BLaER1 (cell line): ENCODE data around the gene PTH1R.
"Not testable (repeated sequence)": the region's sequence is repeated elsewhere in the genome, so short reads cannot be mapped to it uniquely, and the experiment has no call there.

Experiments used
- H3K27ac ChIP-seq: shearing (Covaris generic); formaldehyde crosslinking; 2 replicates; pipeline ENCODE4 v1.8.1; 2022
- H3K27me3 ChIP-seq: shearing (Covaris generic); formaldehyde crosslinking; 2 replicates; pipeline ENCODE4 v1.8.1; 2022
- H3K36me3 ChIP-seq: shearing (Covaris generic); formaldehyde crosslinking; 2 replicates; pipeline ENCODE4 v1.8.1; 2022
- H3K4me1 ChIP-seq: shearing (Covaris generic); formaldehyde crosslinking; 2 replicates; pipeline ENCODE4 v1.8.1; 2022
- H3K4me2 ChIP-seq: shearing (Covaris generic); formaldehyde crosslinking; 2 replicates; pipeline ENCODE4 v1.8.1; 2022
- H3K4me3 ChIP-seq: shearing (Covaris generic); formaldehyde crosslinking; 2 replicates; pipeline ENCODE4 v1.8.1; 2022
- H3K9ac ChIP-seq: shearing (Covaris generic); formaldehyde crosslinking; 2 replicates; pipeline ENCODE4 v1.8.1; 2022
- H3K9me3 ChIP-seq: shearing (Covaris generic); formaldehyde crosslinking; 2 replicates; pipeline ENCODE4 v1.8.1; 2022
- H4K20me1 ChIP-seq: shearing (Covaris generic); formaldehyde crosslinking; 2 replicates; pipeline ENCODE4 v1.8.1; 2022
- Cebpa-rat ChIP-seq: shearing (Covaris generic); IDR thresholded peaks from 2 replicates; pipeline ENCODE4 v1.8.1; 2022

The PTH1R gene

DNA sequence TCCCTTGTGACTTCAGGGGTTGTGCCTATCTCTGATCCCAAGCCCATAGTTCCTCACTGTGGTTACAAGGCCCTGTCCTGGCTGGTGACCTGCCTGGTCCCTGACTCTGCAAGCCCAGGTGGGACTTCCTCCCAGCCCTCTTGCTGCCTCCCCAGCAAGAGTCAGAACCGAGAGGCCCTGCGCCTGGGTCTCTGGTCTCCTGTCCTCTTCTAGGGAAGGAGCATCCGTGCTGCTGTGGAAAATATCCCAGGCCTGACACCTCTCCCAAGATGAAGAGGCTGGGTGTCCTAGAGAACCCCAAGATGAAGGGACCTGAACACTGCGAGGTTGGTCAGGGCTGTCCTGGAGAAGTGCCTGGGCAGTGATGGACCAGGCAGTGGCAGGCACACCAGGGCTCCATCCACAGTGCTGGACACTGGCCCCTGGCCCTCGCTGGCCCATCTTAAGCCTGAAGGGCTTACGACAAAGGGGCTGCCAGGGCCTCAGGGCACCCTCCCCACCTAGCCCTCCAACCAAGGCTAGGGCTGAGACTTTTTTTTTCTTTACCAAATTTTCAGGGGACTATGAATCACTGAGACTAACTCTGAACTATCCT lies 32.7 kb downstream of the PTH1R start:
- peaks cover 25% of the 10 kb centered on the region for H3K4me1 ChIP-seq
- no peak for TF ChIP-seq Cebpa-rat
- no peaks in the 10 kb centered on the region for H3K9me3 ChIP-seq
- H3K27me3 ChIP-seq = no peaks in the 10 kb centered on the region
- no peak overlapping the region for H3K4me3 ChIP-seq
- H4K20me1 ChIP-seq = no peaks in the 10 kb centered on the region
- peaks cover 10% of the 10 kb centered on the region for H3K36me3 ChIP-seq
- H3K4me2 ChIP-seq = peak overlapping the region; percentile 70
- H3K27ac ChIP-seq = peak overlapping the region; percentile 73
- H3K9ac ChIP-seq = 0 out of 2 replicates have a peak overlapping the region, but pooled peaks have one; percentile 57

DNA sequence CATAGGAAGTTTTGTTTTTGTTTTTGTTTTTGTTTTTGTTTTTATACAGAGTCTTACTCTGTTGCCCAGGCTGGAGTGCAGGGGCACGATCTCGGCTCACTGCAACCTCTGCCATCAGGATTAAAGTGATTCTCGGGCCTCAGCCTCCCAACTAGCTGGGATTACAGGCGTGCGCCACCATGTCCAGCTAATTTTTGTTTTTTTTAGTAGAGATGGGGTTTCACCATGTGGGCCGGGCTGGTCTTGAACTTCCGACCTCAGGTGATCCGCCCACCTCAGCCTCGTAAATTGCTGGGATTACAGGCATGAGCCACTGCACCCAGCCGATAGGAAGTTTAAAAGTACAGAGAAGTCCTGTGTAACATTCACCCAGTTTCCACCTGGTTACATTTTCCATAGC lies 33.4 kb downstream of the PTH1R start:
- not testable (repeated sequence) for H3K27ac ChIP-seq, H3K4me3 ChIP-seq, H3K4me2 ChIP-seq, H3K9ac ChIP-seq, H3K9me3 ChIP-seq, H3K36me3 ChIP-seq, H3K27me3 ChIP-seq, H4K20me1 ChIP-seq
- H3K4me1 ChIP-seq = peaks cover 25% of the 10 kb centered on the region

DNA sequence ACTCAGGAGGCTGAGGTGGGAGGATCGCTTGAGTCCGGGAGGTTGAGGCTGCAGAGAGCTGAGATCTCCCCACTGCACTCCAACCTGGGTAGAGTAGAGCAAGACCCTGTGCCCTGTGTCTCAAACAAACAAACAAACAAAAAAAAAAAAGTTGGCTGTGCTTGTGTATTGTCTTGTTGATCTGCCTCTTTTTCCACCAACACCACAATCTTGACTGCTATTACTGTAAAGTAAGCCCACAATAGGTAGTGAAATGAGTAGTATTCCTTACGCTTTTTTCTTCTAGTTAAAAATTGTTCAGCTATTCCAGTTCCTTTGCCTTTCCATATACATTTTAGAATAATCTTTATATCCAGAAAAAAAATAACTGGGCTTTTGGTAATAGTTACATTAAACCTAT lies 35.5 kb downstream of the PTH1R start:
- peaks cover 3% of the 10 kb centered on the region for H3K9me3 ChIP-seq
- H3K9ac ChIP-seq = no peak overlapping the region
- H3K4me1 ChIP-seq = peaks cover 25% of the 10 kb centered on the region
- TF ChIP-seq Cebpa-rat = no peak
- peaks cover 26% of the 10 kb centered on the region for H3K36me3 ChIP-seq
- H3K27ac ChIP-seq = no peak overlapping the region
- no peaks in the 10 kb centered on the region for H3K27me3 ChIP-seq
- H3K4me3 ChIP-seq = no peak overlapping the region
- H4K20me1 ChIP-seq = no peaks in the 10 kb centered on the region
- no peak overlapping the region for H3K4me2 ChIP-seq

DNA sequence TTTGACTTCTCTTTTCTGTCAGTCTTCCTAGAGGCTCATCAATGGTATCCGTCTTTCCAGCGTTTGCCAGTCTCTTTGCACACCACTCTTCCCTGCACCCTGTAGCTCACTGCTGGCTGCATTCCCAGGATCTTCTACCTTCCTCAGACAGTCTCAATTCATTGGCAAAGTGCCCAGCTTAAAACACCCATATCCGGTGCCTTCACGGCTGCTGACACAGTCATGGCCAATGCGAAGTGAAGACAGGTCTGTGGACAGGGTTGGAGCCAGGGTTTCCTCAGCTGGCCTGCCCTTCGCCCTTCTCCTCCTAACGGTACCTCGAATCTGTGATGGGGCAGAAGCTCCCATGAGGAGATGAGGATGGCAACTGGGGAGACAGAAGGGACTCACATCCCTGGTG lies 36.1 kb downstream of the PTH1R start:
- Histone ChIP-seq H3K27ac (no peak overlapping the region), H3K4me1 (peaks cover 18% of the 10 kb centered on the region), H3K9ac (no peak overlapping the region), H3K27me3 (no peaks in the 10 kb centered on the region), H3K4me2 (no peak overlapping the region), H3K4me3 (no peak overlapping the region), H3K9me3 (peaks cover 10% of the 10 kb centered on the region), H3K36me3 (peaks cover 33% of the 10 kb centered on the region), H4K20me1 (no peaks in the 10 kb centered on the region)
- no peak for TF ChIP-seq Cebpa-rat

DNA sequence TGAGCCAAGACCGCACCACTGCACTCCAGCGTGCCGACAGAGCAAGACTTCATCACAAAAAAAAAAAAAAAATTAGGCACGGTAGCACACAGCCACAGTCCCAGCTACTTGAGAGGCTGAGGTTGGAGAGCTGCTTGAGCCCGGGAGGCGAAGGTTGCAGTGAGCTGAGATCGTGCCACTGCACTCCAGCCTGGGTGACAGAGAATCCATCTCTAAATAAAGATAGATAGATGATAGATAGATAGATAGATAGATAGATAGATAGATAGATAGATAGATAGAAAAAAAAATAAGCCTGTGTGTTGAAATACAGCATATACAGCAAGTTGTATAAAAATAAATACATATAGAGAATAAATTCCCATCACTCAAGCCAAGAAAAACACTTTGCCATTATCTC lies 37.3 kb downstream of the PTH1R start:
- TF ChIP-seq Cebpa-rat = no peak
- no peak overlapping the region for H3K27ac ChIP-seq
- H3K4me3 ChIP-seq = no peak overlapping the region
- peaks cover 45% of the 10 kb centered on the region for H3K36me3 ChIP-seq
- no peak overlapping the region for H3K4me2 ChIP-seq
- H4K20me1 ChIP-seq = no peaks in the 10 kb centered on the region
- H3K27me3 ChIP-seq = no peaks in the 10 kb centered on the region
- H3K9ac ChIP-seq = no peak overlapping the region
- peaks cover 6% of the 10 kb centered on the region for H3K4me1 ChIP-seq
- H3K9me3 ChIP-seq = peaks cover 22% of the 10 kb centered on the region

DNA sequence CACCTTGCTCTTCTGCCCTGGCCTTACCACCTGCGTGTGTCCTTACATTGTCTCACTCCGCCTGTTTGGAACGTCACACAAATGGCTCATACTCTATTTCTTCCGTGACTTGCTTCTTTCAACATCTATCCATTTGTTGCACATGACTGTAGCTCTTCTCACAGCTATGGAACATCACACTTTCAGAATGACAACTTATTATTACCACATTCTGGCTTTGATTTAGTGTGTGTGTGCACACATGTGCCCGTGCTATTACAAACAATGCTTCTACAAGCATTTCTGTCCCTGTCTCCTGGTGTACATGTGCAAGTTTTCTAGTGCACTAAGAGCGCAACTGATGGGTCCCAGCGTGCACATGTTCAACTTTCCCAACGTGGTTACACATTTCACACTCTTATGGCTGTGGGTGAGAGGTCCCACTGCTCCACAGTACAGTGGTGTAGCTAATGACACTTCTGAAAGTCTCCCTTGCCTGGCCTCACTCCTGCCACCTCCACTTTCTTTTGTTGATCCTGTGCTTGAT lies 37.8 kb downstream of the PTH1R start:
- H3K36me3 ChIP-seq = peaks cover 50% of the 10 kb centered on the region
- no peak overlapping the region for H3K4me3 ChIP-seq
- no peak for TF ChIP-seq Cebpa-rat
- H3K27me3 ChIP-seq = no peaks in the 10 kb centered on the region
- no peak overlapping the region for H3K27ac ChIP-seq
- no peak overlapping the region for H3K9ac ChIP-seq
- H3K4me2 ChIP-seq = no peak overlapping the region
- no peaks in the 10 kb centered on the region for H4K20me1 ChIP-seq
- H3K9me3 ChIP-seq = peaks cover 22% of the 10 kb centered on the region
- peaks cover 1% of the 10 kb centered on the region for H3K4me1 ChIP-seq

DNA sequence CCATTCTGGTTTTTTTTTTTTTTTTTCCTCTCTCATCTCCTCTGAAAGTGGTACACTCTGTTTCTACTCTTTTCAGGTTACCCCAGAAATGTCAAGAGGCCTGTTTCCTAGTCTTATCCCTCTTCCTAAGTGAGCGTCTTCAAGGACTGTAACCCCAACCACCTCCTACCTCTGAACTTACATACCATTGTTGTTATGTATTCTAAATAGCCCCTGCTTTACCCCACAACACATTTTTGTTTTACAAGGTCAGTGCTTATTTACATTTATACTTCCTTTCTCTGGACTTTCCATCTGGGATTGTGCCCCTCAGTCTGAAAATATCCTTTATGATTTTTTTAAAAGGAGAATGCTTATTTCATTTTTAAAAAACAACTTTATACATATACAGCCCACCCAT lies 38.8 kb downstream of the PTH1R start:
- no peak overlapping the region for H3K27ac ChIP-seq
- no peak overlapping the region for H3K4me2 ChIP-seq
- H3K9me3 ChIP-seq = peaks cover 22% of the 10 kb centered on the region
- no peaks in the 10 kb centered on the region for H3K4me1 ChIP-seq
- peaks cover 59% of the 10 kb centered on the region for H3K36me3 ChIP-seq
- H3K9ac ChIP-seq = no peak overlapping the region
- TF ChIP-seq Cebpa-rat = no peak
- no peak overlapping the region for H3K4me3 ChIP-seq
- H4K20me1 ChIP-seq = no peaks in the 10 kb centered on the region
- no peaks in the 10 kb centered on the region for H3K27me3 ChIP-seq

DNA sequence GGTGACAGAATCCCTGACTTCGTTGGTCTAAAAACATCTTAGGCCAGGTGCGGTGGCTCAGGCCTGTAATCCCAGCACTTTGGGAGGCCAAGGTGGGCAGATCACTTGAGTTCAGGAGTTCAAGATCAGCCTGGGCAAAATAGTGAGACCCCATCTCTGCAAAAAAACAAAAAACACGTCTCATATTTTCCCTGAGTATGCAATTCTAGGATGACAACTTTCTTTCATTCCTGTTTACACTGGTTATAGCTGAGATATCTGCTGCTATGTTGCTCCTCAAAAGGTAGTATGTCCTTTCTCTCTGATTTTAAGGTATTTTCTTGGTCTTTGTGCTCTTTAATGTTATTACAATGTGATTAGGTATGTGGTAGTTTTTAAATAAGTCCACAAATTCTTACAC lies 39.3 kb downstream of the PTH1R start:
- Histone ChIP-seq H3K4me2 (no peak overlapping the region), H4K20me1 (no peaks in the 10 kb centered on the region), H3K9ac (no peak overlapping the region), H3K36me3 (peaks cover 64% of the 10 kb centered on the region), H3K4me1 (no peaks in the 10 kb centered on the region), H3K9me3 (peaks cover 22% of the 10 kb centered on the region), H3K27ac (no peak overlapping the region), H3K27me3 (no peaks in the 10 kb centered on the region), H3K4me3 (no peak overlapping the region)
- no peak for TF ChIP-seq Cebpa-rat

DNA sequence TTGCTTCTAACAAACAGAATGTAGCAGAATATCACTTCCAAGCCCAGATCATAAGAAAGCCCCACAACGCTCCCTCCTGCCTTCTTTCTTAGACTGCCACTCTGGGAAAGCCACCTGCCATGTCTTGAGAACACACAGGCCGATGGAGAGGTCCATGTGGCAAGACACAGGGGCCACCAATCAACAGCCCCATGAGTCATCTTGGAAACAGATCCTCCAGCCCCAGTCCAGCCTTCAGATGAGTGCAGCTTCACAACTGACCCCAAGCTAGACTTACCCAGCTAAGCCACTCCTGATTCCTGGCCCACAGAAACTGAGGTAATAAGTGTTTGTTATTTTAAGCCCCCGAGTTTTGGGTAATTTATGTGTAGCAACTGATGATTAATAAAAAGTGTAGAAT lies 39.7 kb downstream of the PTH1R start:
- peaks cover 69% of the 10 kb centered on the region for H3K36me3 ChIP-seq
- no peaks in the 10 kb centered on the region for H4K20me1 ChIP-seq
- no peak overlapping the region for H3K4me2 ChIP-seq
- H3K27ac ChIP-seq = no peak overlapping the region
- H3K9me3 ChIP-seq = peaks cover 22% of the 10 kb centered on the region
- H3K4me3 ChIP-seq = no peak overlapping the region
- TF ChIP-seq Cebpa-rat = no peak
- no peaks in the 10 kb centered on the region for H3K4me1 ChIP-seq
- H3K9ac ChIP-seq = no peak overlapping the region
- H3K27me3 ChIP-seq = no peaks in the 10 kb centered on the region

DNA sequence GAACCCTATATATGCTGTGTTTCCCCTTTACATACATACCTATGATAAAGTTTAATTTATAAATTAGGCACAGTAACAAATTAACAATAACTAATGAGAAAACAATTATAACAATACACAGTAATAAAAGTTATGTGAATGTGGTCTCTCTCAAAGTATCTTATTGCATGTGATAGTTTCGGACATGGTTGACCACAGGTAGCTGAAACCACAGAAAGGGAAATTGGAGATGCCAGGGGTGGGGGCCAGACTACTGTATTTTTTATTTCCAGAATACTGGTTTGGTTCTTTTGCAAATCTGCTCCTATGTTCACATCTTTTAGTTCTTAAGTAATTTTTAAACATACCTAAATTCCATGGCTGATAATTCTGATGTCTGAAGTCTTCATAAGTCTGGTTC lies 40.7 kb downstream of the PTH1R start:
- Histone ChIP-seq H3K36me3 (peaks cover 78% of the 10 kb centered on the region), H3K4me1 (peaks cover 5% of the 10 kb centered on the region), H3K27me3 (no peaks in the 10 kb centered on the region), H3K27ac (no peak overlapping the region), H4K20me1 (0 out of 2 replicates have a peak, but pooled peaks cover 5% of the 10 kb centered on the region), H3K4me3 (no peak overlapping the region), H3K9ac (no peak overlapping the region), H3K9me3 (peaks cover 22% of the 10 kb centered on the region), H3K4me2 (no peak overlapping the region)
- TF ChIP-seq Cebpa-rat = no peak

DNA sequence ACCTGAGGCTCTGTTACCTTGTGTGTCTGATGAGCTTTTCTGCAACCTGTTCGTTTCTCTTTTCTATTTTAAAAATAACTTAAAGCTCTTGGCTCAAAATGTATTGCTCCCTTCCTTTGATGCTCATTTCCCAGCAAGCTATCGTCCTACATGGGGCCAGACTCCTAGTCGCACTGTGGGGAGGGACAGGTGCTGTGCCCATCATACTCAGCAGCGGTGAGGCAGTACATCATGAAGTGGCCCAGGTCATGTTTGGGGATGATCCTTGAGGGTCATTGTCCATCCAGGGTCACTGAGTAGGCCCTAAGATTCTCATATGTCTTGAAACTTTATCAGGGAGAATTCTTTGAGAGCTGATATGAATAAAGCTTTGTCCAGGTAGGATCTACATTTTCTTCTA lies 41.1 kb downstream of the PTH1R start:
- Histone ChIP-seq H3K36me3 (peaks cover 81% of the 10 kb centered on the region), H3K4me2 (no peak overlapping the region), H3K9ac (no peak overlapping the region), H3K4me3 (no peak overlapping the region), H3K4me1 (peaks cover 9% of the 10 kb centered on the region), H3K9me3 (peaks cover 22% of the 10 kb centered on the region), H3K27ac (no peak overlapping the region), H3K27me3 (no peaks in the 10 kb centered on the region), H4K20me1 (0 out of 2 replicates have a peak, but pooled peaks cover 6% of the 10 kb centered on the region)
- no peak for TF ChIP-seq Cebpa-rat
